Fibroblast of mammary gland (primary cell): ENCODE results near the gene A1CF.
"Not testable (repeated sequence)": the region's sequence is repeated elsewhere in the genome, so short reads cannot be mapped to it uniquely, and the experiment has no call there.

Experiments
- DNase-seq: peaks from one replicate; pipeline ENCODE4 v3.0.0-alpha.2; 2010; ENCODE audit warnings: low read depth
- H3K4me3 ChIP-seq: 2 replicates; pipeline ENCODE4 v1.5.1; 2011; ENCODE audit warnings: low read depth, mild to moderate bottlenecking, low read length, moderate library complexity; ENCODE audit not compliant: control insufficient read depth
- TF ChIP-seq, protein P1 (sequence below): conservative IDR thresholded peaks from 2 replicates; pipeline ENCODE4 v1.5.1; 2011; ENCODE audit warnings: low read depth, low read length, inconsistent platforms; ENCODE audit not compliant: control insufficient read depth, insufficient read depth

The A1CF gene

GRCh38 chr10:50892467-50892866 lies 7.0 kb upstream of the A1CF start:
- H3K4me3 ChIP-seq = no peak overlapping the region
- TF ChIP-seq, protein P1, sequence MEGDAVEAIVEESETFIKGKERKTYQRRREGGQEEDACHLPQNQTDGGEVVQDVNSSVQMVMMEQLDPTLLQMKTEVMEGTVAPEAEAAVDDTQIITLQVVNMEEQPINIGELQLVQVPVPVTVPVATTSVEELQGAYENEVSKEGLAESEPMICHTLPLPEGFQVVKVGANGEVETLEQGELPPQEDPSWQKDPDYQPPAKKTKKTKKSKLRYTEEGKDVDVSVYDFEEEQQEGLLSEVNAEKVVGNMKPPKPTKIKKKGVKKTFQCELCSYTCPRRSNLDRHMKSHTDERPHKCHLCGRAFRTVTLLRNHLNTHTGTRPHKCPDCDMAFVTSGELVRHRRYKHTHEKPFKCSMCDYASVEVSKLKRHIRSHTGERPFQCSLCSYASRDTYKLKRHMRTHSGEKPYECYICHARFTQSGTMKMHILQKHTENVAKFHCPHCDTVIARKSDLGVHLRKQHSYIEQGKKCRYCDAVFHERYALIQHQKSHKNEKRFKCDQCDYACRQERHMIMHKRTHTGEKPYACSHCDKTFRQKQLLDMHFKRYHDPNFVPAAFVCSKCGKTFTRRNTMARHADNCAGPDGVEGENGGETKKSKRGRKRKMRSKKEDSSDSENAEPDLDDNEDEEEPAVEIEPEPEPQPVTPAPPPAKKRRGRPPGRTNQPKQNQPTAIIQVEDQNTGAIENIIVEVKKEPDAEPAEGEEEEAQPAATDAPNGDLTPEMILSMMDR = no peak
- no peak for DNase-seq

DNA sequence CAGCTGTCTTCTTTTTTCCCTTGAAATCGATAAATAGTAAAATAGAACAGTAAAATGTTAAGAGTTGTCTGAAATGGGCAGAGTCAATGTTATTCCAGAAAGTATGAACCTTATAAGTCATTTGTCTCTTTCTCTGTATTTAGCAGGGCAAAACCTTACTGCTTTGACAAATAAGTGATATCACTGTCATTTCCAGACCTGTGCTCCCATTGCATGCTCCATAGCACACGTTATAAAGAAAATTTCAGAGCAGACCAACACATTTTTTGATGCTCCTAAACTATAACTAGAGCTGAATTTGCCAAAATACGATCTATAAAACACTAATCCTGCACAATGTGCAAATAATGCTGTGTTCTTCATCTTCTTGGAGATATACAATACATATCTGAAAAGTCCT lies 1.1 kb downstream of the A1CF start:
- DNase-seq = no peak
- no peak overlapping the region for H3K4me3 ChIP-seq
- TF ChIP-seq, protein P1 = no peak

- no peak for DNase-seq
- TF ChIP-seq, protein P1 = no peak
- H3K4me3 ChIP-seq = no peak overlapping the region
These were observed 1.8 kb downstream of the A1CF start for GRCh38 chr10:50883629-50884028.

GRCh38 chr10:50882540-50882983 lies 2.9 kb downstream of the A1CF start:
- H3K4me3 ChIP-seq = no peak overlapping the region
- DNase-seq = peak; percentile 8
- TF ChIP-seq, protein P1 = no peak

DNA sequence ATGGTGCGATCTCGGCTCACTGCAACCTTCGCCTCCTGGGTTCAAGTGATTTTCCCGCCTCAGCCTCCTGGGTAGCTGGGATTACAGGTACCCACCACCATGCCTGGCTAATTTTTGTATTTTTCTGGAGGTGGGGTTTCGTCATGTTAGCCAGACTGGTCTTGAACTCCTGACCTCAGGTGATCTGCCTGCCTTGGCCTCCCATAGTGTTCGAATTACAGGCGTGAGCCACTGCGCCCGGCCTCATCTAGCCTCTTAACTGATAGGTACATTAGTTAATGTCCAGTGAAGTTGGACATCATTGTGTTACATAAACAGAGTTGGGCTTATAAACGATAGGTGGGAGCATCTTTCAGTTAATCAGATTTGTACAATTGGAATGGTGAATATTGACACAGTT lies 4.4 kb downstream of the A1CF start:
- DNase-seq = not testable (repeated sequence)

GRCh38 chr10:50876429-50876828 lies 9.0 kb downstream of the A1CF start:
- TF ChIP-seq, protein P1 = no peak
- no peak for DNase-seq

More for the DNA sequence above, 4.4 kb downstream of the A1CF start:
- H3K4me3 ChIP-seq = not testable (repeated sequence)

DNA sequence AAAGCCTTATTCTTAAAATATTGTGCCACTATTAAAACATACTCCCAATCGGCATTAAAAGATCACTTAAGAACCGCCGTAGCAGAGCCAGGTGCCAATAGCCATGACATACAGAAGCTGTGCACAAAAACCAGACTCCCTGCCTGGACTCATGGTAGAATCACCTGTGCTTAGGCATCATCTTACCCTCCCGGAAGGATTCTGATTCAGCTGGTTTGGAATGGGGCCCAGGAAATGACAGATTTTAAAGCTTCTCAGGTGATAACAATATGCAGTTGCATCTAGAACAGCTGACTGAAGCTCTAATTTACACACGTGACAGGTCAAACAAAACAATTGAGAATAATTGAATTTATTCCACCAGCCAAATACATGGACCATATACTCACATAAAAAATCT lies 10.7 kb downstream of the A1CF start:
- TF ChIP-seq, protein P1 = no peak
- H3K4me3 ChIP-seq = no peak overlapping the region
- no peak for DNase-seq

More at GRCh38 chr10:50876429-50876828, 9.0 kb downstream of the A1CF start:
- H3K4me3 ChIP-seq = no peak overlapping the region

DNA sequence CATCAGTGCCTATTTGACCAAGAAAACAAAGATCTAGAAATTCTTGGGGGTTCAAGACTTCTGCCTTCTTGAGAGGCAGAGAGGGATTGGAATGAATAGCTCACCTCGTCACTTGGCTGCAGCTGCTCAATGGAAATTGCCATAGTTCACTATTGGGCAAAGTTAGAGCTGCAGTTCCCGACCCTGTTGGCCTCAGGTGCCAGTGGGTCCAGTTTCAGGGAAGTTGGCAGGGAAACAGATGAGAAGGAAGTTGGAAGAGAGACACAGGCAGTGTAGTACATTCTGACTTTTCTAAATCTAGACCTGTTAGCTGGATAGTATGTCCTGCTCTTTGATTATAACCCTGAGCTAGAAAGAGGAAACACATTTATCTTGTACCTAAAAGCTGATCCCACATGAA lies 19.1 kb downstream of the A1CF start:
- TF ChIP-seq, protein P1 = no peak
- no peak for DNase-seq
- H3K4me3 ChIP-seq = no peak overlapping the region
